ENCODE data around the gene CAPG.
"Not testable (repeated sequence)": the region's sequence is repeated elsewhere in the genome, so short reads cannot be mapped to it uniquely, and the experiment has no call there.

The CAPG gene, protein sequence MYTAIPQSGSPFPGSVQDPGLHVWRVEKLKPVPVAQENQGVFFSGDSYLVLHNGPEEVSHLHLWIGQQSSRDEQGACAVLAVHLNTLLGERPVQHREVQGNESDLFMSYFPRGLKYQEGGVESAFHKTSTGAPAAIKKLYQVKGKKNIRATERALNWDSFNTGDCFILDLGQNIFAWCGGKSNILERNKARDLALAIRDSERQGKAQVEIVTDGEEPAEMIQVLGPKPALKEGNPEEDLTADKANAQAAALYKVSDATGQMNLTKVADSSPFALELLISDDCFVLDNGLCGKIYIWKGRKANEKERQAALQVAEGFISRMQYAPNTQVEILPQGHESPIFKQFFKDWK

DNA sequence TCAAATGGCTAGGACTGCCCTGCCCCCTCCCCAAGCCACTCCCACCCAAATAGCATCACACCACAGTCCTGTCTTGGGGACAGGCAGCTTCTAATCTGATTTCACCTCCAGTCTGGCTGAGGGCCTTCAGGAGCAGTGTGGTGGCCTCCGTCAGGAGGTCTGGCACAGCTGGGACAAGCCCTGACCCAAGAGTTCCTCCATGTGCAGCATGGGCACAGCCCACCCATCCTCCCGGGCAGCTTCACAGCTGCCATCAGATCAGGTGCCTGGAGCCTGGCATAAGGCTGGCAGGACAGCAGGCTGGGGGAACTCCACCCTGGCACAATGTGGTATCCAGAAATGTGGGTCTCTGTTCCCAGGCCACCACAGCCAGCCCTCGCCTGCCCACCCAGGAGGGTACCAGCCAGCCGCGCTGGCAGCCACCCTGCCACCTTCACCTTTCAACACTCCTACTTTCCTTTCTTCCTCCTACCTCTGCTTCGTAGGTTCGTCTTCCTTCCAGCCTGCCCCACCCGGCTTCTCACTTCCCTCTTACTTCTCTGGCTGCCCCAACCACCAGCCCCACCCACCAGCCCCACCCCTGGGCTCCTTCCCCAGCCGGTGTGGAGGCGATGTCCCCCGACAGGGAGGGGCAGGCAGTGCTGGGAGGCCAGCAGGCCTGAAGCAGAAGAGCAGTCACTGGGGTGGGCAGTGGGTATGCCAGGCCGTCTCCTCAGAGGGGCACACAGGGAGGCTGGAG is at the start of gene CAPG:
Gene CAPG (minus strand): TSS at position 522 of the 739 bp plus-strand sequence. CDS start 8,221 bp downstream, outside the sequence.
- DNase-seq = no peak

DNA sequence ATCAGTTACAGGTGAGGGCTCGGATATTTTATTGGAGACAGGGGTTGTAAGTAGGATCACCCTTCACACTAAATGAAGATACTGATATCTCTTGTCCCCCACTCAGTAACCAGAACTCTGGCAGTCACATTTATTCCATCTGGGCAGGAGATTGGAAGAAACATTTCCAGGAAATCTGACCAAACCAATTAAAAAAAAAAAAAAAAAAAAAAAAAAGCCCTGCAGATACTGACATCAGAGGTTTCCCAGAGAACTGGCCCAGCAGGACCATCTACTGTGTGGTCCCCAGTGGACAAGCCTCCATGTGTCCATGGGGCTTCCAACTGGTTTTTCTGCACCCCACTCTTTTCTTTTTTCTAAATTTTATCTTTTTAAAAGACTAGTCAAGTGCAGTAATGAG is 49.6 kb upstream of the CAPG start:
- DNase-seq = no peak

DNA sequence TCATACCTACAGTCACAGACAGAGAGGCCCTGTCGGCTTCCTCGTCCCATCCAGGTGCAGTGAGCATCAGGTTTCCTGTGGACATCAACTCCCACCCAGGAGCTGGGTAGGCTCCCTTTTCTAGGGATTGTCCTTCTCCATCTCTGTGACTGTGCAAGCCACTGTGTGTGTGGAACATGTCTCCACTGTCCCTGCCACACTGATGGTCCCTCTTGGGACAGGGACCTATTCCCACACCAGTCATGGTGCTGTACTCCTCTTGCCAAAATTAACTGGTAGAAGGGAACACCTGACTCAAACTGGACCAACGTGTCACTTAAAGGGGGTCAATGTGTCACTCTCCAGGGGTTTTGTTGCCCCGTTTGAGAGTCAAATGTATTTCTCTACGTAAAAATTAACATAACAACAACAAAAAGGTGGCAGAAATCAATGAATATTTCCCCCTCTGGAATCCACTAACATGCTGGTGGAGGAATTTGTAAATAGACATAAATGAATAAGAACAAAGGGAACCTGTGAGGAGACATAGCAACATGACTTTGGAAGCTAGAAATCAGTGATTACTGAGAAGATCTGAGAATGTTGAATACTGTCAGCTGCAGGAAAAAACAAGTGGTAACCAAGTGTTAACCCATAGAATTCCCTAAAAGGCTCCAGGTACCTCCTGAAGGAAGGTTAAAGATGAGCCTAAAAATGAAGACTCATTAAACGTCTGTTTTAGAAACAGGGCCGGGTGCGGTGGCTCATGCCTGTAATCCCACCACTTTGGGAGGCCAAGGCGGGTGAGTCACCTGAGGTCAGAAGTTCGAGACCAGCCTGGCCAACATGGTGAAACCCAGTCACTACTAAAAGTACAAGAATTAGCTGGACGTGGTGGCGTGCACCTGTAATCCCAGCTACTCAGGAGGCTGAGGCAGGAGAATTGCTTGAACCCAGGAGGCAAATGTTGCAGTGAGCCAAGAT is 48.7 kb upstream of the CAPG start:
- no peak for DNase-seq

DNA sequence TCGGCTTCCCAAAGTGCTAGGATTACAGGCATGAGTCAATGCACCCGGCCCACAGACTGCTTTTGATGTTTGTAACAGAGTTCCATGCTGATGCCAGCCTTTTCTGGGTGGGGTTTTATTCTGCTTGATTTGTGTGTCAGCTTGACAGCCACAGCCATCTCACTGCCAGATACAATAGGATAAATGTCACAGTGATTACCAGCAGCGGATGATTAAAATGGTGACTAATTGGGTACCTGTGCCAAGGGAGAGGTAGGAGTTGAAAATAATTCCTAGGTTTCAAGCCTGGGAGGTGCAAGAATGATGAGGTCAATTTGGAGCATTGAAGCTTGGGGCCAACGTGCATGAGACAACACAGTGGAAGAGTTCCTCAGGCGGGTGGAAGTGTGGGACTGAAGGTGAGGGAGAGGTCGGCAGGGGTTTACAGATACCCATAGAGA is 47.7 kb upstream of the CAPG start:
- DNase-seq = no peak

DNA sequence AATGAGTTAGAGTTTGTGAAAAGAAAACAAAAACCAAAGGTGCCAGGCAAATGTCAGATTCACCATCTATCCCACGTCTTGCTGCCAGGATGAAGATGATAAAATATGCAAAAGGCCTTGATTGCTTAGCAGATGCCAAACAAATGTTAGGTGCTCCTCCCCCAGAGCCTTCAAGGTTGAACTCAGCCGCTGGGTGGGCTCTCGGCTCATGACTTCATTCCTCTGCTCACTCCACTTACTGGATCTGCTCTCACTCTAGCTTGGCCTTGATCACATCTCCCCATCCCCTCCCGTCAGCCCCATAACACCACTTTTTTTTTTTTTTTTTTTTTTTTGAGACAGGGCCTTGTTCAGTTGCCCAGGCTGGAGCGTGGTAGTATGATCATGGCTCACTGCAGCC is 46.9 kb upstream of the CAPG start:
- no peak for DNase-seq

DNA sequence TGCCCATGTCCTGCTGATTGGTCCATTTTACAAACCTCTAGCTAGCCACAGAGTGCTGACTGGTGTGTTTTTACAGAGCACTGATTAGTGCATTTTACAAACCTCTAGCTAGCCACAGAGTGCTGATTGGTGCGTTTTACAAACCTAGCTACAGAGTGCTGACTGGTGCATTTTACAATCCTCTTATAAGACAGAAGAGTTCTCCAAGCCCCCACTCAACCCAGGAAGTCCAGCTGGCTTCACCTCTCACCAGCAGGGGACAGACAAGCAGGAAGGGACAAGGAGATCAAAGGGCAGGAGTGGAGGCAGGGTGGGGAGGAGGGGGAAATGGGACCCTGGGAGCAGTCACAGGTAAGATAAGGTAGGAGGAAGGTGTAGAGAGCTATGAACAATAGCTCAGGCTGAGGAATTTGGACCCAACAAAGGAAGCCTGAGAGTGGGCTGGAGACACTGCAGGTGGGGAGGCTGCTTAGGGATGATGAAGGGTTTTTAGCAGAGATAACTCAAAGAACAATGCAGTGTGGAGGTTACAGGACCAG is 45.5 kb upstream of the CAPG start:
- no peak for DNase-seq

DNA sequence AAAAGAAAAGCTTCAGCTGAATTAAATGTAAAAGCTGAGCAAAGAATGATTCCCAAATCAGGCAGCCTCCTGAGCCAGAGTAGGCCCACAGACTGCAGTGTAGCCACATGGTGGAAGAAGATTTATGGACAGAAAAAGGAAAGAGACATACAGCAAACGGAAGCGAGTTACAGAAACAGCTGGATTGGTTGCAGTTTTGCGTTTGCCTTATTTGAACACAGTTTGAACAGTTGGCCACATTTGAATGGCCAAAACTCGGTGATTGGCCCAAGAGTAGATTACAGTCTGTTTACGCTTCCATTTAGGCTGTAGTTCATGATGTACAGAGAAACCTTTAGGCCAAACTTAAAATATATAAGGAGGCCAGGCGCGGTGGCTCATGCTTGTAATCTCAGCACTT is 43.4 kb upstream of the CAPG start:
- no peak for DNase-seq

DNA sequence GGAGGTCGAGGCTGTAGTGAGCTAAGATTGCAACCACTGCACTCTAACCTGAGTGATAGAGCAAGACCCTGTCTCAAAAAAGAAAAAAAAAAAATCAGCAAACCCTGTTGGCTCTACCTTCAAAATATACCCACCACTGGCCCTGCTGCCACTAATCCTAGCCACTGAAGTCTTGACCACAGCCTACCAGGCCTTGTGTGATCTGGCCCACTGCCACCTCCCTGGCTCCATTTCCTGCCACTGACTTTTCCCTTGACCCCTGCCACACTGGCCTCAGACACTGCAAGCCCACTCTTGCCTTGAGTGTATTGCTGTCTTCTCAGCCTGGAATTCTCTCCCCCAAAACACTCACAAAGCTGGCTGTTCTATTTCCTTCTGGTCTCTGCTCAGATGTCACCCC is 42.1 kb upstream of the CAPG start:
- DNase-seq = no peak

DNA sequence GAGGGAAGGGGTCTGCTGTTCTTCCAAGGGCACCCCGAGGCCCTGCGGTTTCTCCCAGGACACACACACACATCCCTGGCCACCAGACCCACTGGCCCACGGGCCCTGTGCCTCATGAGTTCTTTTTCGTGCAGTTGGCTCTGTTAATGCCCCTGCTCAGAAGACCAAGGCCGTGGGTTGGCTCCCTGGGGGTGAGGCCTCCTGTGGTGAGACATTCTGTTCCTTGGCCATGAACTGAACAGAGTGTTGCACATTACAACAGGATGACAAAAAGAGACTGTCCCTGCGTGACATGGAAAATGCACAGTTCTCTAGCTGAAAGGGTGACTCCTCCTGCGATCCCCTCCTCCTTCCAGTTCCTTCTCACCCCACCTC is 39.0 kb upstream of the CAPG start:
- no peak for DNase-seq

DNA sequence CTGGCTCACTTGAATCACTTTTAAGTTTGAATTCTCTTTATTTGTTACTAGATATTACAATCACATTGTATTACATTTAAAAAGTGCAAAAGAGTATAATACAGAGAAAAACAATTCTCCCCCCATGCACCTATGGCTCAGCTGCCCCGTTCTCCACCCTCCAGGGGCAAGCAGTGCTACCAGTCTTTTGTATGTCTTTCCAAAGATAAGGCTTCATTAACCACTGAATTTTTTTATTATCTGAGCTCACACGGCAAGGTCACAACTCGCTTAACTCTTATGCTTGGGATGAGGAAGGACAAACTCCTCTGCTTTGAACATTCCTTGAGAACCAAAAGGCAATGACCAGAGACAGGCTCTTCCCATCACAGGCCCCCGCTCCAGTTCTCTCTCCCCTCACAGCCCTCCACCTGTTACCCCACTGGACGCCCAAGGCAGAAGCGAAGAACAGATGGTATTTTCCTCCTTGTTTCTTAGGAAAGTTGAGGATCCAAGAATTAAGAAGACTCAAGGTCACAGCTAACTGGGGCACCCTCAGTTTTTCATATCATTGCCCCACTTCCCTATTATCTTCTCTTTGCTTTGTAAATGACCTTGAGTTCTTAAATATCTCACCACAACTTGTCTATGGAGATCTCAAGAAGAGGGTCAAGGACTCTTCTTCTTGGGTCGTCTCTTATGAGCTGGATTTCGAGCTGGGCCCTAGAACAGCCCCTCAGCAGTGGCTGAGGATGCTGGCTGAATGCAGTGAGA is 38.5 kb upstream of the CAPG start:
- DNase-seq = no peak

DNA sequence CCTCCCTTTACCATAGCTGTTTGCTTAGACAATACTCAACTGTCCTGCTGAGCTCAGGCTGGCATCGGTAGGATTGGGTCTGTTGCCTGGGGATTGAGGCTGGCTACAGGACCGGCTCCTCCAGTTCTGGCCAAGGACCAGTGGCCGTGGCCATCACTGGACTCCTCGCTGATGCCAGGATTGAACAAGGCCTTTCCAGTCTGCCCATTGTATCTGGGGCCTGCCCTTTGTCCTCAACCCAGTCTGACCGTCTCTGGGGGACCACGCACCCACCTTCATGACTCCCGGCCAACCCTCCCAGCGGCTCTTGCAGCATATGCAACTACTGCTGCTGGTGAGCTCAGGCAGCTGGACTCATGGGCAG is 37.0 kb upstream of the CAPG start:
- DNase-seq = no peak

DNA sequence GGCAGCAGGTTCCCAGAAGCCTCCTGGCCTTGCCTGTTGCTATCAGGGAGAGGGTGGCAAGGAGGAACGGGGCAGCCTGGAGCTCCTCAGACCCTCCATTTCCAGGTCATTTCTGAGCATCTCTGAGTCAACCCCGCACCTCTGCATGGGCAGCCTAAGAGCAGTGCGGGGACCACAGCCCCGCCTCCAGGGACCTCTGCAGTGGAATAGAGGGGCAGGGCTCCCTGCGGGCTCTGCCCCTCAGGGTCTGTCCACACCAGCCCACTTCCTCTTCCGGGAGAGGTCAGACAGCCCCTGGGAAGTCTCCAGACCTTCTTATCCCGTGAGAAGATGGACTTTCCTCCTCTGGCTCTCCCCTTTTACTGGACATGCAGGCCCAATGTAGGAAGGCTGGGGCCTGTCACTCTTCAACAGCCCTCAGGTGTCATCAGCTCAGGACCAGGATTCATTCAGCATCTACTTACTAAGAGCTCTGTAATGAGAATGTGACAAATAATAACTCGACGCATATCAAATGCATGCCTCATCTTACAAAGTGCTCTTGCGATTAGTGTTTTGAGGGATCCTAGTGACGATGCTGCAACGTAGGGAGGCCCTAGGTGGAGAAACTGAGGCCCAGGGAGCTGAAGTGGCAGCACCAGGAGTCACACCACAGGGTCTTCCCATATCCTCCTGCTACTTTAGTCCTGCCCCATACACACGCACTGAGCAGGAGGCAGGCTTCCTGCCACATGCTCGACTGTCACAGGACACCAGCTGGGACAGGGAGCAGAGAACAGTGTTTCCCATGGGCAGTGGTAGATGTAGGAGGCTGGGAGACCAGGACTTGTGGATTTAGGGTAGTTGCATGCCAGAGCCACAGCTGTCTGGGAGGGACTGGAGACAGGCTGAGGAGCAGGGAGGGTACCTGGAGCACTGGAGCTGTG is 36.4 kb upstream of the CAPG start:
- no peak for DNase-seq

DNA sequence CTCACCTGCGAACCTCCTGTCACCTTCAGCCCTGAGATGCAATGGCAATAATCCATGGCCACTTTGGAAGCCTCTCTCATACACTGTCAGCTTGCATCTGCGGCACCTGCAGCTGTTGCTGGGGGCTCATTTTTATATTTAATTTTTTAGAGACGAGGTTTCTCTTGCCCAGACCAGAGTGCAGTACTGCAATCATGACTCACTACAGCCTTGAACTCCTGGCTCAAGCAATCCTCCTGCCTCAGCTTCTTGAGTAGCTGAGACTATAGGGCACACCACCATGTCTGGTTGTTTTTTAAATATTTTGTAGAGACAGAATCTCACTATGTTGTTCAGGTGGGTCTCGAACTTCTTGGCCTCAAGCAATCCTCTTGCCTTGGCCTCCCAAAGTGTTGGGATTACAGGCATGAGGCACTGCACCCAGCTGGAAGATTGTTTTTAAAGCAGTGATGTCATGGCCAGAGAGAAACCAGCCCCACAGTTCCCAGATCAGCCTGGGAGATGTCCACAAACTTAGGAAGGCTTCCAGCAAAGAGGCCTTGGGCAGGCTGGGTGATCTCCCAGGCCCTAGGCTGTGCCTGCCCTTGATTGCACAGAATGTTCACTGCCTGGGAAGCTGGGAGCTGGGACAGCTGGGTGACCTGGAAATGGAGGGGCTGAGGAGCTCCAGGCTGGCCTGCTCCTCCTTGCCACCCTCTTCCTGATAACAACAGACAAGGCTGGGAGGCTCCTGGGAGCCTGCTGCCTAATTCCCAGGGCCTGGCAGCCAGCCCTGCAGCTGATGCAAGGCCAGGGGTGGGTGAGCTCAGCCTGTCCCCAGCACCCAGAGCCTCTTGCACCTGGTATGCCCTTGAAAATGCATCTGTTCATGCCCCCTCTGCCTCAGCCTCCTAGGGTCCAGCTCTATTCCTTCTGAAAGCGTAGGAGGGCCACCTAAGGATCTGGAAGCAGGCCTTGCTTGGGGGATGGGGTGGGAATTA is 35.4 kb upstream of the CAPG start:
- peak; percentile 86 for DNase-seq

DNA sequence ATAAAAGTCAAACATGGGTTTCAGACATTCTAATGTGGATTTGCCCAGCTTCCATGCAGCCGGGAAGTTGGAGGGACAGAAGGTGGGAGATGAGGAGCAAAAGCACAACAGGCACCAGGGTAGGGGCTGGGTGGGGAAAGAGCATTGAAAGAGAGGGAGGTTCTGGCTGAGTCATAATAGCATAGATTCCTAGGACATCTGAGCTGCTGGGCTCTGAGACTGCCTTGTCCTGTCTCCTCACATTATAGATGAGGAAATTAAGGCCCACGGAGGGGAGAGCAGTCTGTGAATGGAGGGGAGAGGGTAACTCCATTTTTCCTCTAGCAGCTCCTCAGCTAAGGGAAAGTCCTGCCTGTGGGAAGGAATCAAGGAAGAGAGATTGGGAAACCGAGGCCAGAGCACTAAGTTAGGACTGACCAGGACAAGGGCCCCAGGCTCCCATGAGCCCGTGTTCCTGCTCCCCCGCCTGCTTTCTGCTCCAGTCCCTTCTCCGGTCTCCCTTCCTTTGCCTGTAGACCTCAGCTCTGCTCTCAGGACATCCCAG is 34.5 kb upstream of the CAPG start:
- DNase-seq = peak; percentile 60

DNA sequence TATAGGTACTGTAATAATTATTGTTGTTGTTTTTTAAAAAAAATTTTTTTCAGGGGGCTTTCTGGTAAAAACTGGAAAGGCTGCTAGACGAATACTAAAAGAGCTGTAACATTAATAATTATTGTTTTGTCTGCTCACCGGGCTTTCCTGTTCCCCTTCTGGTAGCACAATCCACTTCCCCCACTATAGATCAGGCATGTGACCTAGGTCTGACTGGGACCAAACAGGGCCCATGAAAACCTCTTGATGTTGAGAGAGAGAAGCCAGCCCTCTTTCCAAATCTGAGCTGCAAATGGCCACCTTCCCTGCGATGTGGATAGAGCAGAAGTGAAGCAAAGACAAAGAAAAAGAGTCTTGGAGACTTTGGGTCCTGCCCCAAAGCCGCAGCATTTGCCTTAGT is 31.7 kb upstream of the CAPG start:
- no peak for DNase-seq

DNA sequence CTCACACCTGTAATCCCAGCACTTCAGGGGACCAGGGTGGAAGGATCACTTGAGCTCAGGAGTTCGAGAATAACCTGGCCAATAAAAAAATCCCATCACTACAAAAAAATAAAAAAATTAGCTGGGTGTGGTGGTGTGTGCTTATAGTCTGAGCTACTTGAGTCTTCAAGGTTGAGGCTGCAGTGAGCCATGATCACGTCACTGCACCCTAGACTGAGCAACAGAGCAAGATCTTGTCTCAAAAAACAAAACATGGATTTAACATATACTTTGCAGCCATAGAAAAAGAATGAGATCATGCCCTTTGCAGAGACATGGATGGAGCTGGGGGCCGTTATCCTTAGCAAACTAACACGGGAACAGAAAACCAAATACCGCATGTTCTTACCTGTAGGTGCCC is 30.6 kb upstream of the CAPG start:
- no peak for DNase-seq

DNA sequence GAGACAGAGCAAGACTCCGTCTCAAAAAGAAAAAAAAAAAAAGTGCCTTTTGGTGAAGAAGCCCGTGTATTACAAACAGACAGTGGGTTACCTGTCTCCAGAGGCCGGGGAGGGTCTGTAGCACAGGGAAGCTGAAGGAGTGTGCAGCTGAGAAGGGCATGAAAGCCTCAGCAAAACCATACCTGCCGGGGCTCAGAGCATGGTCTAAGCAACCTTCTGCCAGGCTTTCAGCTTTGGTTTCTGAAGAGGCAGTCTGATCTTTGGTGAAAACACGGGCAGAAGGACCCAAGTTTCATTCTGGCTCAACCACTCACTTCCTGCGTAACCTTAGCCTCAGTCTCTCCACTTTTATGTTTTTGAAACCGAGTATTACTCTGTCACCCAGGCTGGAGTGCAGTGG is 29.8 kb upstream of the CAPG start:
- no peak for DNase-seq

DNA sequence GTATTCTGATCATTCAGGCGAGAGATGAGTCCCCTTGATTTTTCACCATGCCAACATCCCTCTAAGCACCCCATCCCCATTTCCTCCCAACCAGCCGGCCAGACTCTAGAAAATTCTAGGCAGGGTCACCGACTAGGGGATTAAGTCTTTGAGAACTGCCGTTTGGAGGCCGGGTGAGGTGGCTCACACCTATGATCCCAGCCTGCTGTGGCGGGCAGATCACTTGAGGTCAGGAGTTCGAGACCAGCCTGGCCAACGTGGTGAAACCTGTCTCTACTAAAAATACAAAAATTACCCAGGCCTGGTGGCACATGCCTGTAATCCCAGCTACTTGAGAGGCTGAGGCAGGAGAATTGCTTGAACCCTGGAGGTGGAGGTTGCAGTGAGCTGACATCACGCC is 29.4 kb upstream of the CAPG start:
- not testable (repeated sequence) for DNase-seq

DNA sequence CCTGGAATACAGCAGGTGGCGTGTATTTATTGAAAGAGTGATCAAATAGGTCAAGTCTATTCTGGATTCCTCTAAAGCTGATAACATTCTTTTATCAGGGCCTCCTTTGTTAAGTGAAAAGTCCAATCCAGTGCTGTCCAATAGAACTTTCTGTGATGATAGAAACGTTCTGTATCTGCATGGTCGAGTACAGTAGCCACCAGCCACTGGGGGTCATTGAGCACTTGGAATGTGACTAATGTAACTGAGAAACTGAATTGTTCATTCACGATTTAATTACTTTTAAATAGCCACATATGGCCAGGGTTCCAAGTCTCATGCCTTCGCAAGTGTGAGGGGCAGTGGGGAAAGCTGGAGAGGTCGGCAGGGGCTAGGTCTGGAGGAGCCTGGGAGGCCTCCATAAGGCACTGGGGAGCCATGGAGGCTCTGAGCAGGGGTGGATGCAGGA is 28.9 kb upstream of the CAPG start:
- DNase-seq = no peak

All from fibroblast of skin of right quadriceps (primary cell).